ENCODE data around the gene DCAF4. TPM values are rescaled to one million over a fixed set of nuclear protein-coding genes. Genes with fewer than 3 reads are reported as not detected.
A peak's percentile ranks its signal among the peaks of the same experiment; 100 is the strongest.

The DCAF4 gene
- total and polyA plus RNA-seq, 3 donors from 2014 or later: 19.2 to 38.0 (median 35.6) TPM

GRCh38 chr14:72888636-72889201 lies 37.5 kb upstream of the DCAF4 start:
- Histone ChIP-seq H3K27ac (no peak overlapping the region), H3K4me3 (no peak overlapping the region), H3K27me3 (no peaks in the 10 kb centered on the region), H3K36me3 (ENCODE audit: low read depth, missing control alignments) (no peaks in the 10 kb centered on the region), H3K9me3 (no peaks in the 10 kb centered on the region), H3K4me1 (peaks cover 10% of the 10 kb centered on the region)
- no peak for TF ChIP-seq CTCF (IDR thresholded peaks at IDR 0.05)
- TF ChIP-seq POLR2A (IDR thresholded peaks at IDR 0.05): no peak
- DNase-seq: no peak
- intact Hi-C loops (cut with DNase I; ENCODE audit: low total_unique reads): no loop called here
- WGBS, 2 donors: 45 to 64% methylated on average over 2 of the region's 2 CpGs

GRCh38 chr14:72889366-72889765 lies 36.9 kb upstream of the DCAF4 start:
- TF ChIP-seq CTCF (IDR thresholded peaks at IDR 0.05) (no peak), POLR2A (IDR thresholded peaks at IDR 0.05) (no peak)
- 65 to 73% methylated on average over 5 of the region's 5 CpGs for WGBS, 2 donors
- no peaks in the 10 kb centered on the region for H3K9me3 ChIP-seq
- peaks cover 8% of the 10 kb centered on the region for H3K4me1 ChIP-seq
- no peaks in the 10 kb centered on the region for H3K27me3 ChIP-seq
- H3K4me3 ChIP-seq: no peak overlapping the region
- no peak overlapping the region for H3K27ac ChIP-seq
- intact Hi-C loops (cut with DNase I; ENCODE audit: low total_unique reads): no loop called here
- no peaks in the 10 kb centered on the region for H3K36me3 ChIP-seq (ENCODE audit: low read depth, missing control alignments)
- DNase-seq: no peak

- H3K27me3 ChIP-seq: no peaks in the 10 kb centered on the region
- H3K27ac ChIP-seq: no peak overlapping the region
- peak; percentile 28 for DNase-seq
- no peaks in the 10 kb centered on the region for H3K36me3 ChIP-seq (ENCODE audit: low read depth, missing control alignments)
- 0 to 4% methylated on average over 14 of the region's 14 CpGs for WGBS, 2 donors
- H3K4me1 ChIP-seq: peaks cover 11% of the 10 kb centered on the region
- no peaks in the 10 kb centered on the region for H3K9me3 ChIP-seq
- H3K4me3 ChIP-seq: peak overlapping the region; percentile 59 to 66
- intact Hi-C loops (cut with DNase I; ENCODE audit: low total_unique reads): no loop called here
- TF ChIP-seq POLR2A (IDR thresholded peaks at IDR 0.05): no peak
- no peak for TF ChIP-seq CTCF (IDR thresholded peaks at IDR 0.05)
Observed at GRCh38 chr14:72891666-72892102, 34.6 kb upstream of the DCAF4 start.

GRCh38 chr14:72892103-72892878 lies 34.0 kb upstream of the DCAF4 start:
- no peak for TF ChIP-seq CTCF (IDR thresholded peaks at IDR 0.05)
- no peak for TF ChIP-seq POLR2A (IDR thresholded peaks at IDR 0.05)
- H3K4me1 ChIP-seq: peaks cover 11% of the 10 kb centered on the region
- peak overlapping the region; percentile 59 to 66 for H3K4me3 ChIP-seq
- H3K27ac ChIP-seq: no peak overlapping the region
- DNase-seq: peak; percentile 33
- H3K27me3 ChIP-seq: no peaks in the 10 kb centered on the region
- H3K36me3 ChIP-seq (ENCODE audit: low read depth, missing control alignments): no peaks in the 10 kb centered on the region
- H3K9me3 ChIP-seq: no peaks in the 10 kb centered on the region
- intact Hi-C loops (cut with DNase I; ENCODE audit: low total_unique reads): no loop called here
- 0 to 1% methylated on average over 44 to 47 of the region's 47 CpGs for WGBS, 2 donors

Measured in testis (tissue), 3 donors.